ENCODE measurements around the gene MGAM2. TPM values are rescaled to one million over a fixed set of nuclear protein-coding genes. Genes with fewer than 3 reads are reported as not detected.

The MGAM2 gene
- total and polyA plus RNA-seq, 2 donors (not counting 1 experiment from before 2014, with no cell fraction given): not detected

DNA sequence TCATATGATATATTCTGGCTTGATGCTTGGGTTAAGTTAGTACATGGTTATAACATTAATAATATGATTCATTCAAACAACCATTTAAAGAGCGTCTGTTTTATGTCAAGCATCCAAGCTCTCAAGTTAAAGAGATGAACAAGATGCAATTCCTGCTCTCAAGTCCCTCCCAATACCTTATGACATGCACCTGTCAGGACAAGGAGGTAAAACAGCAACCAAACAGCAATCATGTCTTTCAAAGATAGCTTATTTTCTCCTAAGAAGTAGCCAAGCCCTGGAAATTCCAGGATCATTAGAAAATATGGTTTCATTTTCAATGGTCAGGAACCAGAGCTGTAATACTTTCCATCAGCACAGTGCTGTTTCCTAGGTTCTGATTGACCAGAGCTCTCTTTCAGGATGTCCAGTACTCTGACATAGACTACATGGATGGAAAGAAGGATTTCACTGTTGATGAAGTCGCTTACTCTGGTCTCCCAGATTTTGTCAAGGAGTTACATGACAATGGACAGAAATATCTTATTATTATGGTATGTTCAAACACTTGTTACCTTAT lies 29.0 kb downstream of the MGAM2 start:
- TF ChIP-seq, protein P1, sequence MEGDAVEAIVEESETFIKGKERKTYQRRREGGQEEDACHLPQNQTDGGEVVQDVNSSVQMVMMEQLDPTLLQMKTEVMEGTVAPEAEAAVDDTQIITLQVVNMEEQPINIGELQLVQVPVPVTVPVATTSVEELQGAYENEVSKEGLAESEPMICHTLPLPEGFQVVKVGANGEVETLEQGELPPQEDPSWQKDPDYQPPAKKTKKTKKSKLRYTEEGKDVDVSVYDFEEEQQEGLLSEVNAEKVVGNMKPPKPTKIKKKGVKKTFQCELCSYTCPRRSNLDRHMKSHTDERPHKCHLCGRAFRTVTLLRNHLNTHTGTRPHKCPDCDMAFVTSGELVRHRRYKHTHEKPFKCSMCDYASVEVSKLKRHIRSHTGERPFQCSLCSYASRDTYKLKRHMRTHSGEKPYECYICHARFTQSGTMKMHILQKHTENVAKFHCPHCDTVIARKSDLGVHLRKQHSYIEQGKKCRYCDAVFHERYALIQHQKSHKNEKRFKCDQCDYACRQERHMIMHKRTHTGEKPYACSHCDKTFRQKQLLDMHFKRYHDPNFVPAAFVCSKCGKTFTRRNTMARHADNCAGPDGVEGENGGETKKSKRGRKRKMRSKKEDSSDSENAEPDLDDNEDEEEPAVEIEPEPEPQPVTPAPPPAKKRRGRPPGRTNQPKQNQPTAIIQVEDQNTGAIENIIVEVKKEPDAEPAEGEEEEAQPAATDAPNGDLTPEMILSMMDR (IDR thresholded peaks at IDR 0.05): no peak
- no peak for TF ChIP-seq EZH2 (IDR thresholded peaks at IDR 0.05; ENCODE audit: borderline replicate concordance, insufficient read depth, low read depth, low read length, poor library complexity, severe bottlenecking)
- Histone ChIP-seq H3K36me3 (replicated peaks in 1 of 2; ENCODE audit: control extremely low read depth in 1 of 2, control insufficient read depth in 1 of 2, extremely low read depth in 1 of 2, insufficient read depth in 2 of 2, low read length in 1 of 2) (no peaks in the 10 kb centered on the region), H3K4me1 (ENCODE audit: control insufficient read depth in 2 of 2, insufficient read depth in 2 of 2, low read length in 2 of 2) (no peaks in the 10 kb centered on the region), H3K27ac (ENCODE audit: low read length in 2 of 2) (no peak overlapping the region), H3K9ac (ENCODE audit: low read length) (no peak overlapping the region), H2AFZ (ENCODE audit: insufficient read depth, low read depth, low read length, poor library complexity, severe bottlenecking) (no peak overlapping the region), H3K9me3 (ENCODE audit: control extremely low read depth in 1 of 3, control insufficient read depth in 2 of 3, insufficient read depth in 1 of 3, low read length in 2 of 3) (no peaks in the 10 kb centered on the region), H3K79me2 (ENCODE audit: control insufficient read depth, insufficient read depth, low read length) (no peaks in the 10 kb centered on the region), H3K4me3 (ENCODE audit: control extremely low read depth in 1 of 5, extremely low read depth in 1 of 5, insufficient read depth in 1 of 5, low read depth in 2 of 5, low read length in 4 of 5) (no peak overlapping the region), H3K4me2 (replicated peaks; ENCODE audit: low read depth, low read length, poor library complexity, severe bottlenecking) (no peak overlapping the region), H4K20me1 (ENCODE audit: control insufficient read depth, insufficient read depth, low read length, poor library complexity, severe bottlenecking) (no peaks in the 10 kb centered on the region), H3K27me3 (replicated peaks in 1 of 4; ENCODE audit: control extremely low read depth in 1 of 4, control insufficient read depth in 3 of 4, insufficient read depth in 4 of 4, low read length in 3 of 4) (no peaks in the 10 kb centered on the region)
- DNase-seq: no peak
- H3K27ac Mint-ChIP-seq: no peak overlapping the region
- H3K4me3 Mint-ChIP-seq: no peak overlapping the region
- intact Hi-C loops (cut with micrococcal nuclease): no loop called here
- no peak for ATAC-seq (ENCODE audit: low read depth)
- peaks cover 6% of the 10 kb centered on the region for H3K27me3 Mint-ChIP-seq
- no CpG with 5 or more reads among the region's 2 CpGs for WGBS (ENCODE audit: insufficient coverage)
- POLR2A ChIA-PET: no interaction called here
- no peaks in the 10 kb centered on the region for H3K4me1 Mint-ChIP-seq
- H3K9me3 Mint-ChIP-seq (ENCODE audit: insufficient read depth): no peaks in the 10 kb centered on the region
- CTCF ChIA-PET: no interaction called here

DNA sequence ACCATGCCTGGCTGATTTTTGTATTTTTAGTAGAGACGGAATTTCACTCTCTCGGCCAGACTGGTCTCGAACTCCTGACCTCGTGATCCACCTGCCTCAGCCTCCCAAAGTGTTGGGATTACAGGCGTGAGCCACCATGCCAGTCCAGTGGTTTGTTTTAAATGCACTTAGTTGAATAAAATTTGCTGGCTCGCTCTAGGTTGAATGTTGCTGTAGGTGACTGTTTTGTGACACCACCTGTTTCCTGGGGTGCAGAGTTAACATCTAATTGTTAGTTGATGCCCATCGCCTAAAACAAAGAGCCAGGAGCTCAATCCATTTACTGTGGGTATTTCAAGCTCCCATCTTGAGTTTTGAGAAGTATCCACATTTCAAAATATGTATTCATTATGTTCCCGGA lies 31.2 kb downstream of the MGAM2 start:
- ChIA-PET CTCF (no interaction called here), POLR2A (no interaction called here)
- Histone ChIP-seq H3K4me2 (replicated peaks; ENCODE audit: low read depth, low read length, poor library complexity, severe bottlenecking) (no peak overlapping the region), H4K20me1 (ENCODE audit: control insufficient read depth, insufficient read depth, low read length, poor library complexity, severe bottlenecking) (no peaks in the 10 kb centered on the region), H3K27ac (ENCODE audit: low read length in 2 of 2) (no peak overlapping the region), H3K4me3 (ENCODE audit: control extremely low read depth in 1 of 5, extremely low read depth in 1 of 5, insufficient read depth in 1 of 5, low read depth in 2 of 5, low read length in 4 of 5) (no peak overlapping the region), H3K79me2 (ENCODE audit: control insufficient read depth, insufficient read depth, low read length) (no peaks in the 10 kb centered on the region), H3K9me3 (ENCODE audit: control extremely low read depth in 1 of 3, control insufficient read depth in 2 of 3, insufficient read depth in 1 of 3, low read length in 2 of 3) (no peaks in the 10 kb centered on the region), H3K4me1 (ENCODE audit: control insufficient read depth in 2 of 2, insufficient read depth in 2 of 2, low read length in 2 of 2) (no peaks in the 10 kb centered on the region), H3K36me3 (replicated peaks in 1 of 2; ENCODE audit: control extremely low read depth in 1 of 2, control insufficient read depth in 1 of 2, extremely low read depth in 1 of 2, insufficient read depth in 2 of 2, low read length in 1 of 2) (no peaks in the 10 kb centered on the region), H3K27me3 (replicated peaks in 1 of 4; ENCODE audit: control extremely low read depth in 1 of 4, control insufficient read depth in 3 of 4, insufficient read depth in 4 of 4, low read length in 3 of 4) (no peaks in the 10 kb centered on the region), H2AFZ (ENCODE audit: insufficient read depth, low read depth, low read length, poor library complexity, severe bottlenecking) (no peak overlapping the region), H3K9ac (ENCODE audit: low read length) (no peak overlapping the region)
- no peak overlapping the region for H3K27ac Mint-ChIP-seq
- no peaks in the 10 kb centered on the region for H3K4me1 Mint-ChIP-seq
- H3K4me3 Mint-ChIP-seq: no peak overlapping the region
- intact Hi-C loops (cut with micrococcal nuclease): no loop called here
- H3K9me3 Mint-ChIP-seq (ENCODE audit: insufficient read depth): no peaks in the 10 kb centered on the region
- no peak for TF ChIP-seq EZH2 (IDR thresholded peaks at IDR 0.05; ENCODE audit: borderline replicate concordance, insufficient read depth, low read depth, low read length, poor library complexity, severe bottlenecking)
- TF ChIP-seq, protein P1 (IDR thresholded peaks at IDR 0.05): no peak
- H3K27me3 Mint-ChIP-seq: peaks cover 6% of the 10 kb centered on the region
- DNase-seq: no peak
- no peak for ATAC-seq (ENCODE audit: low read depth)
- 98% methylated on average over 6 of the region's 8 CpGs for WGBS (ENCODE audit: insufficient coverage)
